B cell (primary cell): ENCODE results near the gene SMOC1. TPM values are rescaled to one million over a fixed set of nuclear protein-coding genes. Genes with fewer than 3 reads are reported as not detected.

Source experiments
- ATAC-seq: fragments of 200-7000 bp; cut with Tn5 transposase; one replicate; pipeline ENCODE4 v1.10.0; 2021; ENCODE audit warnings: low read depth, mild to moderate bottlenecking, moderate number of reproducible peaks, moderate library complexity
- CTCF ChIA-PET: fragments of 350-600 bp; sonication (Branson Sonifier 250); formaldehyde crosslinking; loops from one replicate; lab custom pipeline; 2021; ENCODE audit warnings: antibody characterized with exemption, inconsistent platforms; lab: Charles Lee
- POLR2A ChIA-PET: fragments of 350-600 bp; sonication (Branson Sonifier 250); formaldehyde crosslinking; loops from one replicate; lab custom pipeline; 2021; ENCODE audit warnings: antibody characterized with exemption; lab: Charles Lee
- DNase-seq: peaks from one replicate; pipeline ENCODE4 v3.0.0; 2013
- H2AFZ ChIP-seq: 2 replicates; pipeline ENCODE4 v1.6.1; 2012; ENCODE audit warnings: mild to moderate bottlenecking, low read depth, low read length; ENCODE audit not compliant: insufficient read depth, poor library complexity, severe bottlenecking
- H3K27ac ChIP-seq, 2 donors: 1 replicate in 1 of 2; 2 replicates in 1 of 2; pipeline ENCODE4 v1.5.1; 2012 to 2013; ENCODE audit warnings: low read length in 2 of 2, mild to moderate bottlenecking in 2 of 2, moderate library complexity in 1 of 2
- H3K27me3 ChIP-seq, 4 experiments: fragments of 200-600 bp in 1 of 4; sonication (generic) in 1 of 4; replicated peaks in 1 of 4; 1 replicate in 2 of 4; 2 replicates in 2 of 4; pipeline versions ENCODE4 v1.6.1 to v1.7.0; 2013 to 2016; ENCODE audit warnings: low read length in 3 of 4, mild to moderate bottlenecking in 2 of 4, mixed read lengths in 1 of 4, moderate library complexity in 1 of 4; ENCODE audit not compliant: insufficient read depth in 4 of 4, control insufficient read depth in 3 of 4; ENCODE audit errors: control extremely low read depth in 1 of 4
- H3K36me3 ChIP-seq, 2 experiments: replicated peaks in 1 of 2; 1 replicate in 1 of 2; 2 replicates in 1 of 2; pipeline versions ENCODE4 v1.6.1 to v1.7.1; 2013; ENCODE audit warnings: low read length in 1 of 2; ENCODE audit not compliant: insufficient read depth in 2 of 2, control insufficient read depth in 1 of 2; ENCODE audit errors: control extremely low read depth in 1 of 2, extremely low read depth in 1 of 2
- H3K4me1 ChIP-seq, 2 donors: fragments of 200-600 bp in 1 of 2; sonication (generic) in 1 of 2; 1 replicate in 1 of 2; 2 replicates in 1 of 2; pipeline versions ENCODE4 v1.5.1 to v1.6.1; 2013 to 2017; ENCODE audit warnings: low read length in 2 of 2; ENCODE audit not compliant: control insufficient read depth in 2 of 2, insufficient read depth in 2 of 2
- H3K4me2 ChIP-seq: replicated peaks from 2 replicates; pipeline ENCODE3; 2012; ENCODE audit warnings: mild to moderate bottlenecking, low read depth, low read length; ENCODE audit not compliant: poor library complexity, severe bottlenecking
- H3K4me3 ChIP-seq, 5 experiments: fragments of 200-600 bp in 1 of 5; sonication (generic) in 1 of 5; 1 replicate in 3 of 5; 2 replicates in 2 of 5; pipeline versions ENCODE4 v1.5.1 to v1.7.0; 2011 to 2016; ENCODE audit warnings: low read length in 4 of 5, mild to moderate bottlenecking in 4 of 5, low read depth in 2 of 5, control low read depth in 1 of 5, moderate library complexity in 1 of 5; ENCODE audit not compliant: insufficient read depth in 1 of 5; ENCODE audit errors: control extremely low read depth in 1 of 5, extremely low read depth in 1 of 5
- H3K79me2 ChIP-seq: fragments of 200-600 bp; sonication (generic); one replicate; pipeline ENCODE4 v1.6.0; 2016; ENCODE audit warnings: low read length; ENCODE audit not compliant: control insufficient read depth, insufficient read depth
- H3K9ac ChIP-seq: fragments of 200-600 bp; sonication (generic); 2 replicates; pipeline ENCODE4 v1.6.1; 2017; ENCODE audit warnings: mild to moderate bottlenecking, low read length, moderate library complexity
- H3K9me3 ChIP-seq, 3 donors: one replicate each; pipeline versions ENCODE4 v1.6.1 to v1.7.1; 2013; ENCODE audit warnings: low read length in 2 of 3; ENCODE audit not compliant: control insufficient read depth in 2 of 3, insufficient read depth in 1 of 3; ENCODE audit errors: control extremely low read depth in 1 of 3
- H4K20me1 ChIP-seq: 2 replicates; pipeline ENCODE4 v1.6.0; 2012; ENCODE audit warnings: mild to moderate bottlenecking, low read length; ENCODE audit not compliant: insufficient read depth, control insufficient read depth, poor library complexity, severe bottlenecking
- H3K27ac Mint-ChIP-seq: one replicate; pipeline ENCODE4 v1.8.0; 2021; ENCODE audit warnings: mixed read lengths
- H3K27me3 Mint-ChIP-seq: one replicate; pipeline ENCODE4 v1.8.0; 2021; ENCODE audit warnings: mixed read lengths
- H3K4me1 Mint-ChIP-seq: one replicate; pipeline ENCODE4 v1.8.0; 2021; ENCODE audit warnings: mixed read lengths
- H3K4me3 Mint-ChIP-seq: one replicate; pipeline ENCODE4 v1.8.0; 2021; ENCODE audit warnings: mixed read lengths
- H3K9me3 Mint-ChIP-seq: one replicate; pipeline ENCODE4 v1.8.0; 2022; ENCODE audit warnings: mixed read lengths; ENCODE audit not compliant: insufficient read depth
- EZH2 ChIP-seq: IDR thresholded peaks from 2 replicates; pipeline ENCODE4 v1.6.1; 2012; ENCODE audit warnings: borderline replicate concordance, low read depth, mild to moderate bottlenecking, moderate library complexity, low read length; ENCODE audit not compliant: insufficient read depth, poor library complexity, severe bottlenecking
- WGBS: methylation state at CpG from one replicate; pipeline ENCODE4 v1.1.5; 2013; ENCODE audit warnings: missing lambda C conversion rate; ENCODE audit not compliant: insufficient coverage; 5-methylcytosine and 5-hydroxymethylcytosine counted together
- intact Hi-C: fragments of 100-400 bp; cut with micrococcal nuclease; formaldehyde crosslinking; loops from one replicate; pipeline ENCODE4 v1.10.0; 2022
- polyA plus RNA-seq: library from polyadenylated mRNA; depleted of rRNA; stranded (reverse); fragments of >200 nt; gene quantifications from 2 replicates; pipeline ENCODE4 v1.2.3, GENCODE V29; 2012
- total RNA-seq, 2 donors: library from RNA; stranded (reverse); fragments of 120-200 nt in 1 of 2; gene quantifications; 1 replicate in 1 of 2; 2 replicates in 1 of 2; pipeline versions ENCODE4 v1.2.3 to v1.2.4, GENCODE V29; 2013 to 2022
- TF ChIP-seq, protein P1 (sequence below): fragments of 200-600 bp; IDR thresholded peaks from one replicate; pipeline ENCODE4 v1.8.0; 2022; ENCODE audit warnings: antibody characterized with exemption, mild to moderate bottlenecking

The SMOC1 gene
- total and polyA plus RNA-seq, 2 donors (not counting 1 experiment from before 2014, with no cell fraction given) = 0.04 to 0.84 TPM

DNA sequence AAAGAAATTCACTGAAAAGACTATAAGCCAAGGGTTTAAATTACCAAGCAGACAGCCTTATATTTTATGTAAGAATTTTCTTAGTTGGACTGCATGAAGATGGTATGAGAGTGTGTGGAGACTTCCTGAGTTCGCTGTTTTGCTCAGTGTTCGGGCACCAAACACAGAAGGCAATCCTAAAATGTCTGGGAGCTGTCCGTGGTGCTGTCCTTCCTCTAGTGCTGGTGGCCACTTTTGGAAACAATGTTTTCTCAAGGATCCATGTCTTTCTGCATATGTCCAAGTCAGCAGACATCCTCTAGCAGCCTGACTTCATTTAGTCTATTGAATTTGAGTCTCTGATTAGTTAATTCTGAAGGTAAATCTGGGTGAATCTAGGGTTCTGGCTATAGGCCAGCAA lies 173.8 kb downstream of the SMOC1 start:
- TF ChIP-seq, protein P1, sequence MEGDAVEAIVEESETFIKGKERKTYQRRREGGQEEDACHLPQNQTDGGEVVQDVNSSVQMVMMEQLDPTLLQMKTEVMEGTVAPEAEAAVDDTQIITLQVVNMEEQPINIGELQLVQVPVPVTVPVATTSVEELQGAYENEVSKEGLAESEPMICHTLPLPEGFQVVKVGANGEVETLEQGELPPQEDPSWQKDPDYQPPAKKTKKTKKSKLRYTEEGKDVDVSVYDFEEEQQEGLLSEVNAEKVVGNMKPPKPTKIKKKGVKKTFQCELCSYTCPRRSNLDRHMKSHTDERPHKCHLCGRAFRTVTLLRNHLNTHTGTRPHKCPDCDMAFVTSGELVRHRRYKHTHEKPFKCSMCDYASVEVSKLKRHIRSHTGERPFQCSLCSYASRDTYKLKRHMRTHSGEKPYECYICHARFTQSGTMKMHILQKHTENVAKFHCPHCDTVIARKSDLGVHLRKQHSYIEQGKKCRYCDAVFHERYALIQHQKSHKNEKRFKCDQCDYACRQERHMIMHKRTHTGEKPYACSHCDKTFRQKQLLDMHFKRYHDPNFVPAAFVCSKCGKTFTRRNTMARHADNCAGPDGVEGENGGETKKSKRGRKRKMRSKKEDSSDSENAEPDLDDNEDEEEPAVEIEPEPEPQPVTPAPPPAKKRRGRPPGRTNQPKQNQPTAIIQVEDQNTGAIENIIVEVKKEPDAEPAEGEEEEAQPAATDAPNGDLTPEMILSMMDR = no peak
- H3K9me3 Mint-ChIP-seq = no peaks in the 10 kb centered on the region
- no peak overlapping the region for H3K4me3 Mint-ChIP-seq
- DNase-seq (no peak), ATAC-seq (no peak)
- no peaks in the 10 kb centered on the region for H3K4me1 Mint-ChIP-seq
- Histone ChIP-seq H4K20me1 (no peaks in the 10 kb centered on the region), H3K4me3 (no peak overlapping the region), H3K27ac (no peak overlapping the region), H3K9me3 (no peaks in the 10 kb centered on the region), H3K4me1 (no peaks in the 10 kb centered on the region), H2AFZ (no peak overlapping the region), H3K27me3 (no peaks in the 10 kb centered on the region), H3K79me2 (no peaks in the 10 kb centered on the region), H3K4me2 (no peak overlapping the region), H3K9ac (no peak overlapping the region), H3K36me3 (no peaks in the 10 kb centered on the region)
- POLR2A ChIA-PET = no interaction called here
- H3K27ac Mint-ChIP-seq = no peak overlapping the region
- intact Hi-C loops = no loop called here
- WGBS = 81% methylated on average over 3 of the region's 3 CpGs
- CTCF ChIA-PET = interaction anchor here (1.8 kb wide), 1 partner anchor 21 kb away, joined by 7 read pairs; no protein-coding TSS in a partner anchor
- H3K27me3 Mint-ChIP-seq = peaks cover 16% of the 10 kb centered on the region

DNA sequence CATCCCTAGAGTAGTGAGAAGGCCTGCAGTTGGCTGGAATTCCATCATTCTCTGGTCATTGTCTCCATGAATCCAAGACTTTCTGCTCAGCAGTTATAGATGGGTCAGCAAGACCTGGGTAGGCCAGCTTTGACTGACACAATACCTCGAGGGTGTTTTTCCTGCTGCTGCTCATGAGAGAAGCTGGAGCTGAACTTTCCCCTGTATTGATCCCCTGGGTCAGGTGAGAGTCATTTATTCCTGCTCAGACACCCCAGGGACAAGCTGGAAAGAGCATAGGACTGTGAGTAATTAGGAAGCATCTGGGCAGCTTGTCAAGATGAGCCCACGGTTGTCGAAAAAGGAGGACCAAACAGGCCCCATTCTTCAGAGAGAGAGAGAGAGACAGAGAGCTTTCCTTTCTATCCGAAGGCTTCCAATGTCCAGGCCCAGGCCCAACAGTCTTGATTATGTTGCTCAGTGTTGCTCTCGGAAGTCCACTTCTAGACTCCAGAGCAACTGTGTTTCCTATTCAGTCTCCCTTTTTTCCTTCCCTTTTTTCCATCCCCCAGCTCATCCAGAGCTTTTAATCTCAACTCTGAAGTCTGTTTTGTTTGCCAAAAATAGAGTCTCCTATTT lies 178.4 kb downstream of the SMOC1 start:
- TF ChIP-seq EZH2 = no peak
- Histone ChIP-seq H3K79me2 (no peaks in the 10 kb centered on the region), H3K27ac (no peak overlapping the region), H3K4me1 (no peaks in the 10 kb centered on the region), H4K20me1 (no peaks in the 10 kb centered on the region), H3K4me2 (no peak overlapping the region), H3K27me3 (peaks cover 0 to 2% (median 0%) of the 10 kb centered on the region in 4 experiments), H3K9ac (no peak overlapping the region), H3K36me3 (no peaks in the 10 kb centered on the region), H3K9me3 (no peaks in the 10 kb centered on the region), H2AFZ (no peak overlapping the region), H3K4me3 (no peak overlapping the region)
- DNase-seq = no peak
- Mint-ChIP-seq H3K4me1 (no peaks in the 10 kb centered on the region), H3K4me3 (no peak overlapping the region), H3K9me3 (no peaks in the 10 kb centered on the region), H3K27me3 (peaks cover 39% of the 10 kb centered on the region), H3K27ac (no peak overlapping the region)
- ATAC-seq = no peak
- WGBS = 95% methylated on average over 4 of the region's 5 CpGs
- ChIA-PET POLR2A (no interaction called here), CTCF (interaction anchor here (0.6 kb wide), 1 partner anchor 20 kb away, joined by 3 read pairs; no protein-coding TSS in a partner anchor)
- intact Hi-C loops = no loop called here
